Endothelial cell of umbilical vein (primary cell): ENCODE data around the gene RASD2. TPM values are rescaled to one million over a fixed set of nuclear protein-coding genes. Genes with fewer than 3 reads are reported as not detected.

Experiments used
- BruUV-seq: library from RNA; stranded (reverse); fragments of 400-500 nt; replicated peaks from 2 replicates; lab custom pipeline; 2021; lab: Mats Ljungman, UMichigan
- CTCF ChIA-PET: fragments of 300-600, 350-600 bp; sonication (Branson Sonifier 250); formaldehyde crosslinking; loops from one replicate; lab custom pipeline; 2021; ENCODE audit warnings: antibody characterized with exemption, inconsistent platforms; lab: Charles Lee
- POLR2A ChIA-PET: fragments of 300-600, 350-600 bp; sonication (Branson Sonifier 250); formaldehyde crosslinking; loops from one replicate; lab custom pipeline; 2021; ENCODE audit warnings: antibody characterized with exemption, inconsistent platforms; lab: Charles Lee
- DNase-seq: peaks from one replicate; pipeline ENCODE4 v3.0.0-alpha.2; 2011; ENCODE audit warnings: low read depth, low spot score
- FAIRE-seq: peaks from 2 replicates; lab custom pipeline; 2011; peaks lifted over from hg19 to GRCh38; lab: Jason Lieb, UNC
- H2AFZ ChIP-seq: 2 replicates; pipeline ENCODE4 v1.6.0; 2012; ENCODE audit warnings: low read depth, low read length, control low read depth, inconsistent platforms
- H3K27ac ChIP-seq: 2 replicates; pipeline ENCODE4 v1.5.1; 2011; ENCODE audit warnings: low read depth, mild to moderate bottlenecking, control low read depth, low read length, moderate library complexity; ENCODE audit not compliant: insufficient read depth
- H3K27me3 ChIP-seq, 2 experiments: 2 replicates each; pipeline versions ENCODE4 v1.6.0 to v1.6.1; 2011; ENCODE audit warnings: low read length in 2 of 2, mixed read lengths in 1 of 2; ENCODE audit not compliant: control insufficient read depth in 2 of 2, insufficient read depth in 2 of 2
- H3K36me3 ChIP-seq, 2 experiments: 2 replicates in 1 of 2; 3 replicates in 1 of 2; pipeline ENCODE4 v1.5.1; 2011; ENCODE audit warnings: low read length in 2 of 2, mild to moderate bottlenecking in 1 of 2, moderate library complexity in 1 of 2; ENCODE audit not compliant: control insufficient read depth in 2 of 2, insufficient read depth in 2 of 2; ENCODE audit errors: extremely low read depth in 1 of 2
- H3K4me1 ChIP-seq: 3 replicates; pipeline ENCODE4 v1.5.1; 2011; ENCODE audit warnings: mild to moderate bottlenecking, low read length; ENCODE audit not compliant: control insufficient read depth, insufficient read depth; ENCODE audit errors: extremely low read depth
- H3K4me2 ChIP-seq: 2 replicates; pipeline ENCODE4 v1.6.1; 2011; ENCODE audit warnings: low read length, control low read depth, mixed read lengths; ENCODE audit not compliant: insufficient read depth
- H3K4me3 ChIP-seq, 3 experiments: fragments of 200-600 bp in 1 of 3; sonication (generic), shearing (Covaris generic) in 1 of 3; replicated peaks in 1 of 3; 2 replicates each; pipeline ENCODE4 v1.5.1; 2011 to 2016; ENCODE audit warnings: control low read depth in 3 of 3, low read length in 3 of 3, mild to moderate bottlenecking in 2 of 3, inconsistent platforms in 1 of 3, low read depth in 1 of 3, moderate library complexity in 1 of 3; ENCODE audit not compliant: insufficient read depth in 1 of 3
- H3K79me2 ChIP-seq: 2 replicates; pipeline ENCODE4 v1.6.0; 2012; ENCODE audit warnings: low read length, inconsistent platforms; ENCODE audit not compliant: control insufficient read depth, insufficient read depth
- H3K9ac ChIP-seq: replicated peaks from 2 replicates; pipeline ENCODE3; 2011; ENCODE audit warnings: low read length, control low read depth; ENCODE audit not compliant: insufficient read depth; ENCODE audit errors: extremely low read depth
- H3K9me1 ChIP-seq: replicated peaks from 3 replicates; pipeline ENCODE4 v1.6.0; 2011; ENCODE audit warnings: mild to moderate bottlenecking, low read length; ENCODE audit not compliant: control insufficient read depth, insufficient read depth; ENCODE audit errors: extremely low read depth
- H3K9me3 ChIP-seq: replicated peaks from 2 replicates; pipeline ENCODE4 v1.5.1; 2012; ENCODE audit warnings: low read length, inconsistent platforms; ENCODE audit not compliant: control insufficient read depth, insufficient read depth
- H4K20me1 ChIP-seq: replicated peaks from 2 replicates; pipeline ENCODE3; 2011; ENCODE audit warnings: mild to moderate bottlenecking, low read length; ENCODE audit not compliant: control insufficient read depth, insufficient read depth; ENCODE audit errors: extremely low read depth
- EZH2 ChIP-seq: IDR thresholded peaks from 2 replicates; pipeline ENCODE4 v1.6.1; 2012; ENCODE audit warnings: borderline replicate concordance, low read depth, mild to moderate bottlenecking, moderate library complexity, low read length, inconsistent platforms; ENCODE audit not compliant: severe bottlenecking
- FOS ChIP-seq: IDR thresholded peaks from 2 replicates; pipeline ENCODE4 v1.6.1; 2011; ENCODE audit warnings: mild to moderate bottlenecking, low read length, moderate library complexity, borderline replicate concordance; ENCODE audit not compliant: insufficient read depth
- GATA2 ChIP-seq: IDR thresholded peaks from 2 replicates; pipeline ENCODE4 v1.7.0; 2011; ENCODE audit warnings: low read depth, mild to moderate bottlenecking, moderate library complexity, mixed read lengths, low read length; ENCODE audit not compliant: insufficient read length, insufficient read depth
- JUN ChIP-seq: IDR thresholded peaks from 2 replicates; pipeline ENCODE4 v1.6.1; 2011; ENCODE audit warnings: borderline replicate concordance, low read depth; ENCODE audit not compliant: insufficient read length, insufficient read depth
- MYC ChIP-seq: IDR thresholded peaks from one replicate; pipeline ENCODE4 v1.6.1; 2011; ENCODE audit warnings: mild to moderate bottlenecking, low read depth, low read length
- POLR2A ChIP-seq: IDR thresholded peaks from 2 replicates; pipeline ENCODE4 v1.6.1; 2012; ENCODE audit warnings: low read depth, mild to moderate bottlenecking, control low read depth, low read length
- POLR2AphosphoS5 ChIP-seq: IDR thresholded peaks from 2 replicates; pipeline ENCODE4 v1.6.1; 2012; ENCODE audit warnings: low read depth, mild to moderate bottlenecking, control low read depth, low read length, moderate library complexity; ENCODE audit not compliant: insufficient read depth
- dilution Hi-C: fragments of 300-500 bp; cut with MboI; formaldehyde crosslinking; loops from one replicate; pipeline ENCODE4 v1.15.0; 2019; ENCODE audit warnings: low sequenced_read_pairs; ENCODE audit not compliant: extremely low pct_ligation_motif_present
- intact Hi-C: fragments of 100-400 bp; cut with micrococcal nuclease; formaldehyde crosslinking; loops from one replicate; pipeline ENCODE4 v1.10.0; 2022
- polyA plus RNA-seq, 4 experiments: library from polyadenylated mRNA; depleted of rRNA in 3 of 4; stranded (reverse) in 3 of 4; unstranded in 1 of 4; fragments of >200 nt; gene quantifications; 2 replicates each; pipeline versions ENCODE4 v1.2.1 to v1.2.3, GENCODE V29; 2011 to 2012; ENCODE audit warnings: missing spikeins in 1 of 4
- total RNA-seq: library from RNA; stranded (reverse); gene quantifications from 2 replicates; pipeline ENCODE4 v1.2.3, GENCODE V29; 2021
- TF ChIP-seq, protein P1 (sequence below), 2 donors: IDR thresholded peaks; 1 replicate in 1 of 2; 2 replicates in 1 of 2; pipeline ENCODE4 v1.5.1; 2011; ENCODE audit warnings: low read length in 2 of 2, mild to moderate bottlenecking in 2 of 2, moderate library complexity in 2 of 2, control low read depth in 1 of 2, inconsistent platforms in 1 of 2, low read depth in 1 of 2; ENCODE audit not compliant: insufficient read depth in 1 of 2; ENCODE audit errors: extremely low read depth in 1 of 2
- TF ChIP-seq, protein P2 (sequence below): IDR thresholded peaks from 2 replicates; pipeline ENCODE4 v1.6.1; 2011; ENCODE audit not compliant: insufficient read depth, insufficient read length

The RASD2 gene
- total and polyA plus RNA-seq, 2 donors (not counting 3 experiments of a cell fraction or from before 2014, with no cell fraction given): not detected

- ChIA-PET CTCF (interaction anchor here (1.0 kb wide), 1 partner anchor 15 kb away, joined by 3 read pairs; no protein-coding TSS in a partner anchor), POLR2A (no interaction called here)
- Histone ChIP-seq H3K4me3 (no peak overlapping the region), H3K36me3 (no peaks in the 10 kb centered on the region), H2AFZ (no peak overlapping the region), H3K79me2 (no peaks in the 10 kb centered on the region), H3K27ac (no peak overlapping the region), H3K4me1 (no peaks in the 10 kb centered on the region), H4K20me1 (no peaks in the 10 kb centered on the region), H3K4me2 (no peak overlapping the region), H3K9me1 (no peaks in the 10 kb centered on the region), H3K9ac (no peak overlapping the region), H3K9me3 (no peaks in the 10 kb centered on the region), H3K27me3 (peaks cover 2 to 10% of the 10 kb centered on the region in 2 experiments)
- dilution Hi-C loops (no loop called here), intact Hi-C loops (no loop called here)
- FAIRE-seq: no peak
- no TSS peak for BruUV-seq
- DNase-seq: no peak
- no peak for TF ChIP-seq EZH2
- TF ChIP-seq MYC: no peak
- TF ChIP-seq POLR2A: no peak
- TF ChIP-seq POLR2AphosphoS5: no peak
- TF ChIP-seq, protein P1, sequence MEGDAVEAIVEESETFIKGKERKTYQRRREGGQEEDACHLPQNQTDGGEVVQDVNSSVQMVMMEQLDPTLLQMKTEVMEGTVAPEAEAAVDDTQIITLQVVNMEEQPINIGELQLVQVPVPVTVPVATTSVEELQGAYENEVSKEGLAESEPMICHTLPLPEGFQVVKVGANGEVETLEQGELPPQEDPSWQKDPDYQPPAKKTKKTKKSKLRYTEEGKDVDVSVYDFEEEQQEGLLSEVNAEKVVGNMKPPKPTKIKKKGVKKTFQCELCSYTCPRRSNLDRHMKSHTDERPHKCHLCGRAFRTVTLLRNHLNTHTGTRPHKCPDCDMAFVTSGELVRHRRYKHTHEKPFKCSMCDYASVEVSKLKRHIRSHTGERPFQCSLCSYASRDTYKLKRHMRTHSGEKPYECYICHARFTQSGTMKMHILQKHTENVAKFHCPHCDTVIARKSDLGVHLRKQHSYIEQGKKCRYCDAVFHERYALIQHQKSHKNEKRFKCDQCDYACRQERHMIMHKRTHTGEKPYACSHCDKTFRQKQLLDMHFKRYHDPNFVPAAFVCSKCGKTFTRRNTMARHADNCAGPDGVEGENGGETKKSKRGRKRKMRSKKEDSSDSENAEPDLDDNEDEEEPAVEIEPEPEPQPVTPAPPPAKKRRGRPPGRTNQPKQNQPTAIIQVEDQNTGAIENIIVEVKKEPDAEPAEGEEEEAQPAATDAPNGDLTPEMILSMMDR (IDR thresholded peaks at IDR 0.05; ENCODE audit: extremely low read depth in 1 of 2, insufficient read depth in 1 of 2, low read depth in 1 of 2, low read length in 2 of 2): no peak
These were observed 13.7 kb downstream of the RASD2 start for GRCh38 chr22:35554297-35554845.

GRCh38 chr22:35555483-35555890 is 14.9 kb downstream of the RASD2 start:
- BruUV-seq: no TSS peak
- Histone ChIP-seq H3K4me2 (no peak overlapping the region), H3K9me3 (no peaks in the 10 kb centered on the region), H2AFZ (no peak overlapping the region), H4K20me1 (no peaks in the 10 kb centered on the region), H3K4me3 (no peak overlapping the region), H3K27ac (no peak overlapping the region), H3K9ac (no peak overlapping the region), H3K79me2 (no peaks in the 10 kb centered on the region), H3K9me1 (no peaks in the 10 kb centered on the region), H3K4me1 (no peaks in the 10 kb centered on the region), H3K27me3 (peaks cover 2 to 13% of the 10 kb centered on the region in 2 experiments), H3K36me3 (no peaks in the 10 kb centered on the region)
- dilution Hi-C loops (no loop called here), intact Hi-C loops (no loop called here)
- TF ChIP-seq POLR2A: no peak
- TF ChIP-seq FOS: no peak
- TF ChIP-seq, protein P2, sequence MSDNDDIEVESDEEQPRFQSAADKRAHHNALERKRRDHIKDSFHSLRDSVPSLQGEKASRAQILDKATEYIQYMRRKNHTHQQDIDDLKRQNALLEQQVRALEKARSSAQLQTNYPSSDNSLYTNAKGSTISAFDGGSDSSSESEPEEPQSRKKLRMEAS: no peak
- TF ChIP-seq, protein P1 (IDR thresholded peaks at IDR 0.05; ENCODE audit: extremely low read depth in 1 of 2, insufficient read depth in 1 of 2, low read depth in 1 of 2, low read length in 2 of 2): no peak
- TF ChIP-seq MYC: no peak
- TF ChIP-seq GATA2: no peak
- no peak for TF ChIP-seq JUN
- TF ChIP-seq EZH2: no peak
- TF ChIP-seq POLR2AphosphoS5: no peak
- DNase-seq: no peak
- ChIA-PET POLR2A (no interaction called here), CTCF (interaction anchor here (1.0 kb wide), 1 partner anchor 16 kb away, joined by 3 read pairs; no protein-coding TSS in a partner anchor)
- FAIRE-seq: no peak
